ENCODE measurements around the gene MRPL49. TPM values are rescaled to one million over a fixed set of nuclear protein-coding genes. Genes with fewer than 3 reads are reported as not detected.
"Not testable (repeated sequence)": the region's sequence is repeated elsewhere in the genome, so short reads cannot be mapped to it uniquely, and the experiment has no call there.

The MRPL49 gene
- total RNA-seq, 1 donor from 2014 or later, result 49.7 TPM

DNA sequence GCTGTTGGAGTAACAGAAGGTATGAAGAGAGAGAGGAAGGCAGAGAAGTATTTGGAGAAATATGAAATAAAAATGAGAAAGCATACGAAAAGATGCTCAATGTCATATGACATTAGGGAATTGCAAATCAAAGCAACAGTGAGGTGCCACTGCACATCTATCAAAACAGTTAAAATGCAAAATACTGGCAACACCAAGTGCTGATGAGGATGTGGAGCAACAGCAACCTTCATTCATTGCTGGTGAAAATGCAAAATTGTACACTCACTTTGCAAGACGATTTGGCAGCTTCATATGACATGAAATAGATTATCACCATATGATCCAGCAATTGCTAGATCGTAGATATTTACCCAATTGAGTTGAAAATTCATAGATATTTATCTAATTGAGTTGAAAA is 38.5 kb downstream of the MRPL49 start:
- DNase-seq (ENCODE audit: extremely low read depth, low read depth, low spot score), result no peak

DNA sequence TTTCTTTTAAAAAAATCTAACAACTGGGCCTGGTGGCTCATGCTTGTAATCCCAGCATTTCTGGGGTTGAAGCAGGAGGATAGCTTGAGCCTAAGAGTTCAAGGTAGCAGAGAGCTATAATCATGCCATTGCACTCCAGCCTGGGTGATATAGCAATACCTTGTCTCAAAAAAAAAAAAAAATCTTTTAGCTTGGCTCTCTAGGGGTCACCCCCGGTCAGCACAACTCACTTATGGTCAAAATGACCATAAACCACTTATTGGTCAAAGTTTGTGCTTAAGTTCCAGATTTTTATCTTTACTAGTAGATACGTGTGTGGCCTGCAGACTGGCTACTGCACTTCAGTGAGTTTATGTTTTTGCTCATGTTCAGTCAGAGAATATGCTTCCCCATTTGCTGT is 41.6 kb downstream of the MRPL49 start:
- DNase-seq (ENCODE audit: extremely low read depth, low read depth, low spot score), result no peak

DNA sequence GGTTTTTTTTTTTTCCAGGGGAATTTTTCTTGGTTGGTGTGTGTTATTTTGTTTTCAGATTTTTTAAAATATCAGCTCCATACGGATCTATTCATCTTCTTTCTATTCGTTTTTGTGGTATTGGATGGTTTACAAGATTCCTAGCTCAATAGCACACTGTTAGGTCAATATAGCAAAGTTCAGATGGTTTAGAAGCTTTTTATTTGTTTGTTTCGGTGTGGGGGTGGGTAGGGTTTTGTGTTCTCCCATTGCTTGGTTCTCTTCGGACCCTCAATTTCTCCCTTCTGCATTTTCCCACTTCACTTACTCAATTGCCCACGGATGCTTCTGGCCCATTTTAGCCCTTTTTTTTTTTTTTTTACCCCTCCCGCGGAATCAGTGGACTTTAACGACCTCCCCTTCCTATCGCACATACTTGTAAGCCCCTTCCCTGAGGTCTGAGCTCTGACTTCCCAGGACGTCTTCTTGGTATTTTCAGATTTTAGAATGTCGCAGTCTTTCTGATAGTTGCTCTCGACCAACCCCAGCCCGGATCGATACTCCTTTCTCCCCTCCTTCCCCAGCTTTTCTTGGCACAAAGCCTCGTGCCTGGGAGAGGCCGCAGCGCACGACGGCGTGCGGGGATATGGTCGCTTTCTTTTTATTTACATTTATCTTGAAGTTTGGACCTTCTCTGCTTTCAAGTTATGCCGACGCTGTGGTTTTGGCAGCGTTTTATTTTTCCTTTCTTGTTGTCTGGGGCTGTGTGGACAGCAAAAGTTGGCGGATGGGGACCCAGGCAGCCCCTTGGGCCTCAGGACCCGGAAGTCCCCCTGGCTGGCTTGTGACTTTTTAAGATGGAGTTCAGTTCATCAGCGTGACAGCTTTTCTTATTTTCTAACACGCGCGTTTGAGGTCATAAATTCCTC is 43.5 kb downstream of the MRPL49 start:
- DNase-seq (ENCODE audit: extremely low read depth, low read depth, low spot score), result no peak

DNA sequence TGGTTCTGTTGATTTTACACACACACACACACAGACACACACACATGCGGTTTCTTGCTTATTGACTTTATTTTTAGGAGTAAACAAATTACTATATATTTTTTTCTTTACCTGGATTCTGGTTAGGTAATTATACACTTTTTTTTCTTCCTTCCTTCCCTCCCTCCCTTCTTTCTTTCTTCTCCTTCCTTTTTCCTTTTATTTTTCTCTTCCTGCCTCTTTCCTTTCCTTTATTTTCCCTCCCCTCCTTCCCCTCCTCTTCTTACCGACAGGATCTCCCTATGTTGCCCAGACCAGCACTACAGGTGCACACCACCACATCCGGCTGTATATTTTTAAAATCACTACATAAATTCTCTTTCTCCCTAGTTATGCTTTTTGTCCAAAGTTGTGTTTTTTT is 44.8 kb downstream of the MRPL49 start:
- DNase-seq (ENCODE audit: extremely low read depth, low read depth, low spot score), result no peak

DNA sequence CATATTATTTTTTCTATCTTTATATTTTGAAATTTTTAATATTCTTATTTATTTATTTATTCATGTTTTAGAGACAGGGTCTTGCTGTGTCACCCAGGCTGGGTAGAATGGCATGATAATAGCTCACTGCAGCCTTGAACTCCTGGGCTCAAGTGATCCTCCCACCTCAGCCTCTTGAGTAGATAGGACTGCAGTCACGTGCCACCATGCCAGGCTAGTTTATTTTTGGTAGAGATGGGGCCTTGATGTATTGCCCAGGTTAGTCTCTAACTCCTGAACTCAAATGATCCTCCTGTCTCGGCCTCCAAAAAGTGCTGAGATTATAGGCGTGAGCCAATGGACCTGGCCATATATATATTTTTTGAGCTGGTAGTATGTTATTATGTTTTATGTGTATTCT is 45.5 kb downstream of the MRPL49 start:
- DNase-seq (ENCODE audit: extremely low read depth, low read depth, low spot score), result no peak

DNA sequence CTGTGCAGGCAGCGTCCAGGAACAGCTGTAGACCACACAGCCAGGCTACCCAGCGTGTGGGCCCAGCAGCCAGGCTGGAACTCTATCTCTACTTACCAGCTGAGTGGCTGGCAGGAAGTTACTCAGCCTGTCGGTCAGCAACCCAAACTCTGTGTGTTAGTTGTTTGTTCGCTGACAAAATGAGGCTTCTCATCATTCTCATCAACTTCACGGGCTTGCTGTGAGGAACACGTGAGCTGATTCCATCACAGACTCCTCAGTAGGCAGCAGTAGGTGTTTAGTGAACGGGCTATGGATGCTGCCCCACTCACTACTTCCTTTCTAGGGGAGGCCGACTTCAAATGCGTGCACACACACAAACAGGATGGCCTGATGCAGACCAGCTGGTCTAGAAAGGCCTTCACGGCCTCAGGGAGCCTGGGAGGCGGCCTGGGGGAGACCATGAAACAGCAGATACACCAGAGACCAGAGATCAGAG is 47.1 kb downstream of the MRPL49 start:
- DNase-seq (ENCODE audit: extremely low read depth, low read depth, low spot score), result peak; percentile 50

DNA sequence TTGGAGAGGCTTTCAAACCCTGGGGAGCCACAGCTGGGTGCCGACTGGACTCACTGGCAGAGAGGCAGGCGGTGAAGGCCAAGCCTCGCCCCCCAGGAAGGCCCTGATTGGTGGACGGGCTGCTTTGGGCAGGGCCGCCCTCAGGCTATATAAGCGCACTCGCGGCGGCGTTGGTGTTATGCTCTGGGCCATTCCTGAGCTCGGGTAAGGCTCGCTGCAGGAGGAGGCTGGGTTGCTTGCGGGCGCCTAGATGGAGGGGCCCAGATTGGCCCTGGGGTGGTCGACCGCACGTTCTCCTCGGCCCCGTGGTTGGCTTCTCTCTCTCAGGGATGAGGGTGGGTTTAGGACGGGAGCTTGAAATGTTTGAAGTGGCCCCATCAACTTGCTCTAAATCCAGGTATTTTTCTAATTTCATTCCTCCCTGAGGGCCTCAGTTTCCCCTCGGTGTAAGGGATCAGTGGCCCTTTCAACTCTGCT is 48.0 kb downstream of the MRPL49 start, which contains the start of gene SPDYC:
TSS of gene SPDYC (plus strand) at position 176 of the 477 bp plus-strand sequence. CDS start 1,125 bp downstream, outside the sequence.
- no peak for DNase-seq (ENCODE audit: extremely low read depth, low read depth, low spot score)

DNA sequence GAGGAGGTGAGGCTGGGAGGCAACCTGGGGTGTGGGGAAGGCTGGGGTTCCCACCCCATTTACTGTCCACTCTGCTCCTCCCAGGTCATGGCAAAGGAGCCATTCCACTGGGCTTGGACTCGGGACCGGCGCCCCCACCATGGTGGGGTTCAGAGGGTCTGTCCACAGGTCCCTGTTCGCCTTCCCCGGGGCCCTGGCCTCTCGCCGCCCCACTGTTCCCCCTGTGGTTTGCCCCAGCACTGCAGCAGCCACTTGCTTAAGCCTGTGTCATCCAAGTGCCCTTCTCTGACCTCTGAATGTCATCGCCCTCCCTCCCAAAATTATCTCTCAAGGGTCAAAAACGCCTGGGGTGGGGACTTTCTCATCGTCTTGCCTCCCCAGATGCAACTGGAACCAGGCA is 50.5 kb downstream of the MRPL49 start:
- DNase-seq (ENCODE audit: extremely low read depth, low read depth, low spot score), result no peak

DNA sequence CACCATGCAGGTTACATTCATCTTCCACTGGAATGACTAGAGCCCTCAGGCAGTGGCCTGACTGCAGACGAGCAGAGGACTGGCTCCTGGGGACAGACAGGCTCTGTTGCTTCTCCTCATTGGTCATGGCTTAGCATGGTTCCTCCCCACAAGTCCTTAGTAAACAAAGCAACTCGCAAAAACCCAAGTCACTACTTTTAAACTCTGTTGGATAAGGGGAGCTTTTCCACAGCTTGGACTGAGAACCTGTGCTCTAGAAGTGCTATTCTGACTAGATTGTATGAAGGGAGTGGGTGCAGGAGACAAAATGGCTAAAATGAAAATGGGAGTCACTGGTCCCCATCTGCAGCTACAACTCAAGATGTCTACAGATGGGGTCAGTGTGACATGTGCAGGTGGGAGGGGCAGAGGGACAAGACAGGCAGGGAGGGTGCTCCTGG is 52.5 kb downstream of the MRPL49 start:
- DNase-seq (ENCODE audit: extremely low read depth, low read depth, low spot score), result not testable (repeated sequence)

Other genes with a start within 250 kb of the MRPL49 start
- 142 and 158 TPM in 2 replicates for gene EHD1, start 243.7 kb upstream of the MRPL49 start, total RNA-seq
- gene ATG2A, start 205.1 kb upstream of the MRPL49 start, total RNA-seq, result 27.6 and 34.5 TPM in 2 replicates
- 27.2 and 47.9 TPM in 2 replicates for gene PPP2R5B, start 197.6 kb upstream of the MRPL49 start, total RNA-seq
- gene GPHA2, start 186.4 kb upstream of the MRPL49 start, total RNA-seq, result not detected in 2 replicates
- 0.68 TPM in 1 of 2 replicates, not detected in the other for gene MAJIN, start 150.2 kb upstream of the MRPL49 start, total RNA-seq
- gene BATF2, start 125.3 kb upstream of the MRPL49 start, total RNA-seq, result 1.3 and 2.7 TPM in 2 replicates
- 191 and 202 TPM in 2 replicates for gene ARL2, start 108.2 kb upstream of the MRPL49 start, total RNA-seq
- gene SNX15, start 94.9 kb upstream of the MRPL49 start, total RNA-seq, result 12.4 and 12.6 TPM in 2 replicates
- gene SAC3D1, start 81.1 kb upstream of the MRPL49 start, total RNA-seq, result 16.8 and 17.8 TPM in 2 replicates
- gene NAALADL1, start 63.8 kb upstream of the MRPL49 start, total RNA-seq, result 2.8 and 5.5 TPM in 2 replicates
- 3.7 and 5.1 TPM in 2 replicates for gene CDCA5, start 38.3 kb upstream of the MRPL49 start, total RNA-seq
- gene ZFPL1, start 38.1 kb upstream of the MRPL49 start, total RNA-seq, result 34.7 and 49.8 TPM in 2 replicates
- gene VPS51, start 26.1 kb upstream of the MRPL49 start, total RNA-seq, result 318 and 356 TPM in 2 replicates
- gene TM7SF2, start 10.4 kb upstream of the MRPL49 start, total RNA-seq, result 12.8 and 28.2 TPM in 2 replicates
- gene ZNHIT2, start 4.6 kb upstream of the MRPL49 start, total RNA-seq, result 14.0 and 14.7 TPM in 2 replicates
- gene FAU, start 187 bp upstream of the MRPL49 start, total RNA-seq, result 461 and 516 TPM in 2 replicates
- gene SYVN1, start 12.2 kb downstream of the MRPL49 start, total RNA-seq, result 23.3 and 38.4 TPM in 2 replicates
- not detected in 2 replicates for gene SPDYC, start 47.9 kb downstream of the MRPL49 start, total RNA-seq
- 235 and 239 TPM in 2 replicates for gene CAPN1, start 59.6 kb downstream of the MRPL49 start, total RNA-seq
- gene POLA2, start 139.6 kb downstream of the MRPL49 start, total RNA-seq, result 13.8 and 16.1 TPM in 2 replicates
- gene CDC42EP2, start 192.5 kb downstream of the MRPL49 start, total RNA-seq, result 48.0 and 56.5 TPM in 2 replicates
- gene DPF2, start 211.5 kb downstream of the MRPL49 start, total RNA-seq, result 40.9 and 52.2 TPM in 2 replicates
- 0.41 TPM in 1 of 2 replicates, not detected in the other for gene TIGD3, start 232.4 kb downstream of the MRPL49 start, total RNA-seq